Uterus (tissue), 2 donors: Measurements from ENCODE around the gene CAMTA1.

Experiments used
- POLR2A ChIP-seq, 2 donors: fragments of 450-650 bp; IDR thresholded peaks; one replicate each; pipeline ENCODE4 v1.6.1; 2016; ENCODE audit warnings: antibody characterized with exemption in 2 of 2, mild to moderate bottlenecking in 1 of 2, moderate library complexity in 1 of 2
- TF ChIP-seq, protein P1 (sequence below), 4 experiments: fragments of 200-600 bp in 2 of 4; fragments of 450-650 bp in 2 of 4; sonication (generic) in 2 of 4; IDR thresholded peaks; one replicate each; pipeline ENCODE4 v1.5.1; 2016 to 2019; ENCODE audit warnings: antibody characterized with exemption in 4 of 4, mild to moderate bottlenecking in 2 of 4, moderate library complexity in 1 of 4

DNA sequence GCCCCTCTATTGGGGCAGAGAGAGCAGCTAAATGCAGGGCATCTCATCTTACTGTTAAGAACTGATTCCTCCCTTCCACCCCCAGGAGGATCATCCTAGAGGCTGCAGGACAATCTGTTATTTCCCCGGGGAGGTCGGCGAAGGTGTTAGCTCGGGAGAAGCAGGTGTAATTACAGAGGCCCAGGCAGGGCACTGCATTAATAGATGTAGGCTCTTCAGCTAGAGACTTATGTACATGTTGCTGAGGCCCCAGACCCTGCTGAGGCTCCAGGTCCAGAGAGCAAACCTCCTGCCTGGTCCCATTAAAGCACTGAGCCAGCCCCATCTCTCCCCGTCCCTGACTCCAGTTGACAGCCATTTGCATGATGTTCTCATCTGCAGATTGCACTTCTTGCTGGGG is 665.6 kb downstream of the CAMTA1 start:
- TF ChIP-seq, protein P1, sequence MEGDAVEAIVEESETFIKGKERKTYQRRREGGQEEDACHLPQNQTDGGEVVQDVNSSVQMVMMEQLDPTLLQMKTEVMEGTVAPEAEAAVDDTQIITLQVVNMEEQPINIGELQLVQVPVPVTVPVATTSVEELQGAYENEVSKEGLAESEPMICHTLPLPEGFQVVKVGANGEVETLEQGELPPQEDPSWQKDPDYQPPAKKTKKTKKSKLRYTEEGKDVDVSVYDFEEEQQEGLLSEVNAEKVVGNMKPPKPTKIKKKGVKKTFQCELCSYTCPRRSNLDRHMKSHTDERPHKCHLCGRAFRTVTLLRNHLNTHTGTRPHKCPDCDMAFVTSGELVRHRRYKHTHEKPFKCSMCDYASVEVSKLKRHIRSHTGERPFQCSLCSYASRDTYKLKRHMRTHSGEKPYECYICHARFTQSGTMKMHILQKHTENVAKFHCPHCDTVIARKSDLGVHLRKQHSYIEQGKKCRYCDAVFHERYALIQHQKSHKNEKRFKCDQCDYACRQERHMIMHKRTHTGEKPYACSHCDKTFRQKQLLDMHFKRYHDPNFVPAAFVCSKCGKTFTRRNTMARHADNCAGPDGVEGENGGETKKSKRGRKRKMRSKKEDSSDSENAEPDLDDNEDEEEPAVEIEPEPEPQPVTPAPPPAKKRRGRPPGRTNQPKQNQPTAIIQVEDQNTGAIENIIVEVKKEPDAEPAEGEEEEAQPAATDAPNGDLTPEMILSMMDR (IDR thresholded peaks at IDR 0.05): no peak
- no peak for TF ChIP-seq POLR2A (IDR thresholded peaks at IDR 0.05)
